HG02623 (cell line): ENCODE data around the gene DOK6.

Experiments used
- ATAC-seq: cut with Tn5 transposase; IDR thresholded peaks from one replicate; pipeline ENCODE4 v1.9.1; 2021; ENCODE audit warnings: moderate library complexity; ENCODE audit not compliant: unreplicated experiment

Gene DOK6

DNA sequence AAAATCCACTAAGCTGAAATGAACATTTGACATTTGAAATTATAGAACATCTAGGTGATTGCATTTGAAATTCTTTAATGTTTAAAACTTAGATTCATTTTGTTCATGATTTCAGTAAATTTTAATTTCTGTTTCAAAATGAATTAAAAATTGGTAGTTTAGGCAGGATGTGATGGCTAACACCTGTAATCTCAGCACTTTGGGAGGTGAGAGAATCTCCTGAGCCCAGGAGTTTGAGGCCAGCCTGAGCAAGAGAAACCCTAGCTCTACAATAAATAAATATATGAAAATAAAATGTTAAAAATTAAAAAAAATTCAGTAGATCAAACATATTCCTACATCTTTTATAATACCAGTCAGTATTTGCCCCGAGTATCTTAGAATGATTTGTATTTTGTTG, 330.0 kb downstream of the DOK6 start:
- ATAC-seq = no peak

- ATAC-seq = no peak
Measured at GRCh38 chr18:69734536-69734935, 333.8 kb downstream of the DOK6 start.

- ATAC-seq = no peak
Measured at GRCh38 chr18:69736730-69737129, 336.0 kb downstream of the DOK6 start.

- no peak for ATAC-seq
Measured at GRCh38 chr18:69737851-69738250, 337.2 kb downstream of the DOK6 start.

- no peak for ATAC-seq
Measured at GRCh38 chr18:69747388-69747787, 346.7 kb downstream of the DOK6 start.

GRCh38 chr18:69752737-69753380, 352.2 kb downstream of the DOK6 start:
- ATAC-seq = no peak

DNA sequence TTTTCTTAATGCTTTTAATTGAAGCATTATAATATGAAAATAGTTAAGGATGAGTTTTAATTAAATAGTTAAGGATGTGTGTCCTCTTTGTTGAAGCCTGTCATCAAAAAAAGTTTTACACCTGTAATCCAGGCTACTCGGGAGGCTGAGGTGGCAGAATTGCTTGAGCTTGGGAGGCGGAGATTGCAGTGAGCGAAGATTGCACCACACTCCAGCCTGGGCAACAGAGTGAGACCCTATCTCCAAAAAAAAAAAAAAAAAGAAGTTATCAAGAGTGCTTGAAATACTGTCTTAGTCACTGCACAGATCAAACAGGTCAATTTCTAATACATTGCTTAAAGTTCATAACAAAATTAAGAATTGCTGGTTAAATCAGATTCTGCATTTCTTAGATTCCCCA, 353.4 kb downstream of the DOK6 start:
- no peak for ATAC-seq

DNA sequence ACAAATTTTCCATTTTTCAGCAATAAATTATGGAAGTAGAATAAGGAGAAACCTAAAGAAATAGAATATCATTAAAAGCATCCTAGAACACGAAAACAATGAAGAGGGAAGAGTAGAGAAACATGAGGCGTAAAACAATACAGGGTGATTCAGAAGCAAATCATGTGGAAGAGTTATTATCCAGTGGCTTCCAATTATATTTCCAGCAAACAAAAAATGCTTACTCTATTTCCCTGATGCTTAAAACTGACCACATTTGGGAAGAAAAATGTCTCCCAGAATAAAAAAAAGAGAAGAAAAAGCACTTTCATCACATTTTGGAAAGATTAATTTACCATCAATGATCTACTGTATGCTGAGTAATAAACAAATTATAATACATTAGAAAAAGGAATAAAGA, 354.4 kb downstream of the DOK6 start:
- no peak for ATAC-seq

DNA sequence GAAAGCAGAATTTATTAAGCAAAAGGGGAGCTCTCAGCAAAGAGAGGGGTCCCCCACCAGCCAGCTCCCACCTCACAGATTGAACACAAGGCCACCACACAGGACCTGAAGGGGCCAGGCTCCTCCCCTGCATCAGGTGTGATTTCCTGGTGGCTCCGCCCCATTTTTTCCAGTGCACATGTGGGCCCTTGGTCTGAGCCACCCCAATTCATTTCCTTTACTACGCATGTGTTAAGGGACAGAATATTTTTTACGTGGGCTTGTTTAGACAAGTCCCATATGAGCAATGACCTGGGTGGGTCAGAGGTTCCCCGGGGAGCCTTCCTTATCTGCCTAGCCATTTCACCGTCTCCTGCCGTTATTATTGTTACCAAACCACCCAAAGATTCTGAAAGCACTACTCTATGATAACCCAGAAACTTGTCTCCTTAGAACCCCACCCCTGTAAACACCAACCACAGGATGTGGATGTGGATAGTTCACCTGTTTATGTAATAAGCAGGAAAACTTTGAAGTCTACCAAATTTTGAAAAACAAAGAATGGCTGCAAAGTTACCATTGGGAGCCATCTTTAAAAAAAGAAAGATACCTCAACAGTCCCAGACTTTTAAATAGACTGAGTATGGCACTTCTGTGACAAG, 355.3 kb downstream of the DOK6 start:
- no peak for ATAC-seq

DNA sequence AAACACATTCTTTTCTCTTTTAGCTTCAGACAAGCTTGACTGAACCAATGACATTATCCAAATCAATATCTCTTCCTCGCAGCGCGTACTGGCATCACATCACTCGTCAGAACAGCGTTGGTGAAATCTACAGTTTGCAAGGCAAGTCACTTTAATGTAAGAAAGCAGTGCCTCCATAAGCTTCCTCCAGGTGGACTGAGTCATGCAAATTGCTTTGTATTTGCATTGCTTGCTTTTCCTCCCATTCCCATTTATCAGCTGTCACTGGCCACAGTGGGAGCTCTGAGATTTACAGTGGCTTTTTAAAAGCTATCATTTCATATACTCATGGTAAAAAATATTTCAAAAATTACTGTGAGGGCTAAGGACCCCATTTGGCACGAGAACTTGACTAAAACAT, 357.0 kb downstream of the DOK6 start:
- no peak for ATAC-seq

DNA sequence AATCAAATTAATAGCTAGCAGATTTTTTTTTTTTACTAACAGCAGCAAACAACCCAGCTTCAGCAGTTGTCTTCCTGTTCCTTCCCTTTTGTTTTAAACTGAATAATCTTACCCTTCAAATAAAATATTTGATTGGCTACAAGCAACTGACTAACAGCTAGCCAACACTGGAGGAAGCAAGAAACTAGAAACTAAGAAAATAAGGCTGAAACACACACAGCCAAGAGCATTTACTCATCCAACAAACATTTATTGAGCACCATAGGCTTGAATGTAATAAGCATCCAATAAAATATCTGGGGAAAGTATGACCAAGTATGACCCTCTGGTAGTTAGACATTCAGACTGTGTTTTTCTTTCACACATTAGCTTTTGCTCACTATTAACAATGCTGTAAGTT, 357.8 kb downstream of the DOK6 start:
- ATAC-seq = no peak

DNA sequence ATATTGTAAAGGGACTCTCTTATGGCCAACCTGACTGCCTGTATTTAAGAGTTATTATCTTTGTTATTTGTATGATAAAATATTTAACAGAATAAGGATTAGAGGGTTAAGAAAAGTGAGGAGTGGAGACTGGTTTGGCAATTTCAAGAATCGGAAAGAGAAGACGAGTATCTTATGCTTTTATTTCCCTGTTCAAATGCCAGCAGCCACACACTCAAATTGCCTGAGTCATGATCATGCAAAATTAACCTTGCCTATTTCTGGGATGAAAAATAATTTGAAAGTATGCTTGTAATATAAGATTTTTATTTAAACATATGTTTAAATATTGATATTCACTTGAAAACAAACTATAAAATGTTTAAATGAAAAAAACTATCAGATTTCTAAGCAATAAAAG, 358.4 kb downstream of the DOK6 start:
- ATAC-seq = no peak

GRCh38 chr18:69763002-69763401, 362.3 kb downstream of the DOK6 start:
- ATAC-seq = no peak

GRCh38 chr18:69763821-69764220, 363.1 kb downstream of the DOK6 start:
- no peak for ATAC-seq

GRCh38 chr18:69770238-69770637, 369.6 kb downstream of the DOK6 start:
- no peak for ATAC-seq

DNA sequence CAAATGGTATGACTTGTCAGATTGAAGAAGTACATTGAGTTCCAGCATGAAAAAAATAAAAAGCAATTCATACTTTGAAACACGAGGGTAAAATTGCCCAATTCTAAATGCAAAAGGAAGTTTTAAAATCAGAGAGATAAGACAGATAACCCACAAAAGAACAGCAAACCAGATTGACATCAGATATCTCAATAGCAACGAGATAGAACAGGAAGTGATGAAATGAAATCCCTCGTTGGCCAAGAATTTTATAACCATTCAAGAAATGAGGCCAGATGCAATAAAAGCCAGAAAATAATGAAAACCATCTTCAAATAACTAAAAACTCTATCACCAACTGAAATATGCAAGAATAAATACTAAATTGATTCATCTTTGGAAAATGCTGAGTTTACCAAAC, 374.1 kb downstream of the DOK6 start:
- no peak for ATAC-seq

GRCh38 chr18:69777248-69777647, 376.6 kb downstream of the DOK6 start:
- no peak for ATAC-seq

DNA sequence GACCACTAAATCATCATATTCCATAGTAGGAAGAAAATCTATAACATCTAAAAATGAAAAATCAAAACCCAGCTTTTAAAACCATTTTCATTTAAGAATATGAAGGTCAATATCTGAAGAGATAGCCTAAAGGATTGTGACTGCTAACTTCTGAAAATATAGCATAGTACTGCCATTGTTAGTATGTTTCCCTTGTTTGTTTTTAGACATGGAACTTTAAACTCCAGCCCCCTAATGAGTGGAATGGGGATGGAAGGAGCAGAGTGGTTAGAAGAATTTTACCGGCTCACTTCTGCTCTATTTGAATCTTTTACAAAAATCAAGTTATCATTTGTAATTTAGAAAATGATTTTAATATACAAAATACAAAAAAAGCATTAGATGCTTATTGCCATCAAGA, 378.0 kb downstream of the DOK6 start:
- ATAC-seq = no peak

DNA sequence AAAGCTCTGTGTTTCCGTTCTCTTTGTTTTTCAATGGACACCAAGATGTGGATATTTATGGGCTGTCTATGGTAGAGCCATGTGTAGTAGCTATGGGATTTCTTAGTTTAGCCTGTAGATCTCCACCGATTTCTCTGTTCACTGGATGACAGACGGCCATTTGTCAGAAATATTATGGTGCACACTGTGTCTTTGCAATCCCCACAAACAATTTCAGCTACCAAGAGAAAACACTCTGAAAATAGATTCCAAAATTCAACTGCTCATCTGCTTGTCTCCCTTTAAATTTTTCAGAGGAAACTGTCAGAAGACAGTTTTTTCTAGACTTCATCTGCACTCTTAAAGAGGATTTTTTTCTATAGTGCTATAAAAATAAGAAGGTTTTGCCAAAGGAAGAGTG, 380.2 kb downstream of the DOK6 start:
- no peak for ATAC-seq

DNA sequence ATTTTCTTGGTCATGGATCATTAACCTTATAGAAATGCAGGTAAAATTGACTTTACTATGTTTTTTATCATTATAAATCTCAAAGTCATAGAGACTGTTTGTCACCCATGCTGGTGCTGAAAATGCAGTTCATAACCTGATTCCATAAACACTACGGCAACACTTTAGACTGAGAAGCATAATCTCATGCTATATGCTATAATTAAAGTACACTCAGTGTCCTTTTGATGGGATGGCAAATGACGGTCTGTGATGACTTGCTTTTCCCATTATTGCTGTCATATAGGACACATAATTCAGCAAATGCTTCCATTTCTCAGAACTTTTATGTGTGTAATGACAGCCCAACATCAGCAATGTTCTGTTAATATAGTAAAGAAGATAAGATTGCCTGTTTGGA, 384.1 kb downstream of the DOK6 start:
- ATAC-seq = no peak

- no peak for ATAC-seq
Measured at GRCh38 chr18:69785466-69785865, 384.8 kb downstream of the DOK6 start.

DNA sequence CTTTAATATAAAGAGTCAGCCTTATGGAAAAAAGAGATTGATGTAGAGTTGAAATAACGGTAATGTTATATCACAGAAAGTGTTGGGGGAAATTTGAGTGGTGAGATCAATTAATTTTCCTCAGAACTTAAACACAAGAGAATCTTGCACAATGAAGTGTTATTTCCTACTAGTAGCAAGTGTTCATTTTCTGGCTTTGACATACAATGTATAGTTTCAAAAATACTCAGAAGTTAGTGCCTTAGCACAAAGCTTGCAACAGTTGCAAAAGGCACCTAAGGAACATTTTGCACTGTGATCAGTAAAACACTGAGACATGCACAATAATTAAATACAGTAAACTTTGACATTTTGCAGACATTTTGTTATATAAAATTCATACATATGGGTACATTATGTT, 385.7 kb downstream of the DOK6 start:
- ATAC-seq = no peak
